GM10248 (cell line): Measurements from ENCODE around the gene NGEF.

Source experiments
- CTCF ChIA-PET: fragments of 300-600 bp; sonication (Branson Sonifier 250); formaldehyde crosslinking; extraction: SDS; loops from one replicate; lab custom pipeline; 2021; ENCODE audit warnings: antibody characterized with exemption; lab: Yijun Ruan, JAX
- POLR2A ChIA-PET: fragments of 350-650 bp; sonication (Branson Sonifier 250); formaldehyde crosslinking; extraction: SDS; loops from one replicate; lab custom pipeline; 2020; ENCODE audit warnings: antibody characterized with exemption; lab: Yijun Ruan, JAX
- DNase-seq: peaks from one replicate; pipeline ENCODE4 v3.0.0; 2012; ENCODE audit errors: extremely low spot score
- TF ChIP-seq, protein P1 (sequence below): IDR thresholded peaks from 2 replicates; pipeline ENCODE4 v1.5.1; 2012; ENCODE audit warnings: mild to moderate bottlenecking, low read depth; ENCODE audit errors: extremely low read depth, missing control alignments, control extremely low read depth

Gene NGEF

DNA sequence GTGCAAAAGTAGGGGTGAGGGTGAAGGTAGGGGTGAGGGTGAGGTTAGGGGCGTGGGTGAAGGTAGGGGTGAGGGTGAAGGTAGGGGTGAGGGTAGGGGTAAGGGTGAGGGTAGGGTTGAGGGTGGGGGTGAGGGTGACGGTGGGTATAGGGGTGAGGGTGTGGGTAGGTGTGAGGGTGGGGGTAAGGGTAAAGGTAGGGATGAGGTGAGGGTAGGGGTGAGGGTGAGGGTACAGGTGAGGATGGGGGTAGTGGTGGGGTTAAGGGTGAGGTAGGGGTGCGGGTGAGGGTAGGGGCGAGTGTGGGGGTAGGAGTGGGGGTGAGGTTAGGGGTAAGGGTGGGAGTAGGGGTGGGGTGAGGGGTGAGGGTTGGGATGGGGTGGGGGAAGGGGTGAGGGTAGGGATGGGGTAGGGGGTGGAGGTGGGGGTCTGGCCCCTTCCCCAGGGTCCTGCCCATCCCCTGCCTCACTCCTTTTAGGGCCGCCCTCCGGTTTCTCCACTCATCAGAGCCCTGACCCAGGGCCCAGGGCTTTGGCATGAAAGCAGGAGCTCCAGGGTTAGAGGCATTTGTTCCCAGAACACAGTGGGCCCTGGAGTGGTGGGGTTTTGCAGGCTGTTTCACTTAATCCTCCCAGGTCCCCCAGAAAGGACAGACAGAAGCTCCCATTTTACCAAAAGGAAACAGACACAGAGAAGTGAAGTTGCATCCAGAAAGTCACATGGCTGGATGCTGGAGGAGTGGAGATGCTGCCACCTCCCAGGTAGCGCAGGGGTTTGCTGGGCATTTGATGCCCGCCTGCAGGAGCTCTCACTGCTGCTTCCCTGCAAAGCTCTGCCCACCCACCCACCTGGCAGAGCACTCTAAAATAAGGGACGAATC is 116.1 kb downstream of the NGEF start:
- POLR2A ChIA-PET, result no interaction called here
- DNase-seq, result no peak
- TF ChIP-seq, protein P1, sequence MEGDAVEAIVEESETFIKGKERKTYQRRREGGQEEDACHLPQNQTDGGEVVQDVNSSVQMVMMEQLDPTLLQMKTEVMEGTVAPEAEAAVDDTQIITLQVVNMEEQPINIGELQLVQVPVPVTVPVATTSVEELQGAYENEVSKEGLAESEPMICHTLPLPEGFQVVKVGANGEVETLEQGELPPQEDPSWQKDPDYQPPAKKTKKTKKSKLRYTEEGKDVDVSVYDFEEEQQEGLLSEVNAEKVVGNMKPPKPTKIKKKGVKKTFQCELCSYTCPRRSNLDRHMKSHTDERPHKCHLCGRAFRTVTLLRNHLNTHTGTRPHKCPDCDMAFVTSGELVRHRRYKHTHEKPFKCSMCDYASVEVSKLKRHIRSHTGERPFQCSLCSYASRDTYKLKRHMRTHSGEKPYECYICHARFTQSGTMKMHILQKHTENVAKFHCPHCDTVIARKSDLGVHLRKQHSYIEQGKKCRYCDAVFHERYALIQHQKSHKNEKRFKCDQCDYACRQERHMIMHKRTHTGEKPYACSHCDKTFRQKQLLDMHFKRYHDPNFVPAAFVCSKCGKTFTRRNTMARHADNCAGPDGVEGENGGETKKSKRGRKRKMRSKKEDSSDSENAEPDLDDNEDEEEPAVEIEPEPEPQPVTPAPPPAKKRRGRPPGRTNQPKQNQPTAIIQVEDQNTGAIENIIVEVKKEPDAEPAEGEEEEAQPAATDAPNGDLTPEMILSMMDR, result no peak
- CTCF ChIA-PET, result no interaction called here

DNA sequence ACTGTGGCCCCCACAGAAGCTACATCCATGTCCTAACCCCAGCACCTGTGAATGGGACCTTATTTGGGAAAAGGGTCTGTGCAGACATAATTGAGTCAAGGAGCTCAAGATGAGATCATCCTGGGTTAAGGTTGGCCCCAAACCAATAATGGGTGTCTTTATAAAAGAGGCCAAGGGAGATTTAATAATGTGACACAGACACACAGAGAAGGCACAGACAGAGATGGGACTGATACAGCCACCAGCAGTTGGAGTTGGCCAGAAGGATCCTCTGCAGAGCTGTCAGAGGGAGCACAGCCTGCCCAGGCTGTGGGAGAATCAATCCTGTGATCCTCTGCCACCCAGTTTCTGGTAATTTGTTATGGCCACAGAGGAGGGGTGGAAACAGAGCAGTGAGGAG is 116.9 kb downstream of the NGEF start:
- no peak for DNase-seq
- TF ChIP-seq, protein P1, result no peak
- CTCF ChIA-PET, result no interaction called here
- POLR2A ChIA-PET, result no interaction called here

DNA sequence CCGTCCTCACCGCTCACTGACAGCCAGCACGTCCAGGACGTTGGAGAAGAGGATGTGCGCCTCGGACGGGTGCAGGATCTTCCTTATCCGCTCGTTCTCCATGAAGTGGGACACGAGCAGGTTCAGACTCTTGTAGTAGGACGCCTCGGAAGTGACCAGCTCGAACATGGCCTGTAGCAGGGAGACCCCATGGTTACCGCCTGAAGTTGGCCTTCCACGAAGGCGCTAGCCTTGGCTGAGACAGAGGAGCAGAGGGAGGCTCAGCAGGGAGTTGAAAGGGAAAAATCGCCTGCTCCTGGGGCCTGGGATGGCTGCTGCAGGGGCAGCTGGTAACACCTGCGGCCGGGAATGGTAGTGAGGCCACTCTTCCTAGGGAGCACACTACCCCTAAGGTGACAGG is 118.3 kb downstream of the NGEF start:
- DNase-seq, result no peak
- CTCF ChIA-PET, result no interaction called here
- POLR2A ChIA-PET, result no interaction called here
- TF ChIP-seq, protein P1, result no peak

DNA sequence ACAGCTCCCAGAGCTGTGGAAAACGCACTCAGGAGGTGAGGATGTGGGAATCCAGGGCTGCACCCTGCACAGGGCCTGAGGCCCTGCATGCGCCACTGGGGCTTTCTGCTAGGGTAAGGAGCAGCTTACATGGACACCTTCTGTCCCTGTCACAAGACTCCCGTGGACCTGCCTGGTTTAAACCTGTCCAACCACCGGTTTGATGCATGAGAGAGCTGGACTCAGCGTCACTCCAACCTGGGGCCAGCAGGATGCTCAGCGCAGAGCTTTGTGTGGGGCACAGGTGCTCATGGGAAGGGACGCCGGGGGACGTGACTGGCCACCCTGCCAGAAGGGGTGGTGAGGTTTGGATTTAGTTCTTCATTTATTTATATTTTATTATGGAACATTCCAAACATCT is 118.8 kb downstream of the NGEF start:
- TF ChIP-seq, protein P1, result no peak
- CTCF ChIA-PET, result no interaction called here
- POLR2A ChIA-PET, result no interaction called here
- DNase-seq, result no peak

DNA sequence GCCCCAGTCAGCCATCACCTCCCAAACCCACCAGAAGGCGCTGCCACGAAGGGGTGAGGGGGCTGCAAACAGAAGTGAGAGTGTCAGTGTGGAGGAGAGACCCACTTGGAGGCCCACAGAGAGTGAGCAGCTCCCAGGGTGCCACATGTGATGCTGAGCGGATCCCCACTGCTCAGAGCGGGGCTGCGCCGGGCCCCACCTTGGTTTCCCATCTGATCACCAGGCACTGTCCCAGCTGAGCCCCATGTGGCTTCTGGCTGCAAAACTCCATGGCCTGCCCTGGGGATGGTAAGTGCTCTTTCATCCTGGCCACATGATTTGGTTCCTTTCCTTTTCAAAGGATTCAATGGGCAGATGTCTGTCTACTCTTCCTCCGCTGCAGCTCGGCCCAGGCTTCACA is 119.2 kb downstream of the NGEF start:
- CTCF ChIA-PET, result no interaction called here

DNA sequence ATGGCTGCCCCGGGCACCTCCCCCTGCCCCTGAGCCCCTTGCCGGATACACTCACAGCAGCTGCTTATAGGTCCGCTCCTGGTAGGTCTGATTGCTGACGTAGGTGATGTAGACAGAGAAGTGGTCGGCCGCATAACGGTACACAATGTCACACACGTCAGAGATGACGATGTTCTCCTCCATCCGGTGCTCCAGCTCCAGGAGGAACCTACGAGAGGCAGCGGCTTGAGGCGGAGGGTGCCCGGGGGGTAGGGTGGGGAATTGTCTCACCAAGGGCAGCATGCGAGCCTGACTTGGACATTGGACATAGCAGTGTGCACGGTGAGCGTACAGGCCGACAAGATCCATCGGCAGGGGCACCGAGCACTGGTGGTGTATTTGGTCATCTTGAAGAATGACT is 120.2 kb downstream of the NGEF start:
- ChIA-PET CTCF (no interaction called here), POLR2A (no interaction called here)
- no peak for DNase-seq
- TF ChIP-seq, protein P1, result no peak

More for the DNA sequence above, 119.2 kb downstream of the NGEF start:
- TF ChIP-seq, protein P1, result no peak
- POLR2A ChIA-PET, result no interaction called here
- no peak for DNase-seq
